Glutamatergic neuron (in vitro differentiated cells): ENCODE measurements around the gene ABHD12. TPM values are rescaled to one million over a fixed set of nuclear protein-coding genes. Genes with fewer than 3 reads are reported as not detected.
A peak's percentile ranks its signal among the peaks of the same experiment; 100 is the strongest.

Experiments
- DNase-seq: peaks from one replicate; pipeline ENCODE4 v3.0.0; 2022
- H3K27ac Mint-ChIP-seq: one replicate; pipeline ENCODE4 v1.8.0; 2020; ENCODE audit warnings: mild to moderate bottlenecking, mixed read lengths, inconsistent platforms; ENCODE audit not compliant: unreplicated experiment
- H3K27me3 Mint-ChIP-seq: one replicate; pipeline ENCODE4 v1.8.0; 2020; ENCODE audit warnings: mild to moderate bottlenecking, moderate library complexity, mixed read lengths, inconsistent platforms; ENCODE audit not compliant: unreplicated experiment
- H3K36me3 Mint-ChIP-seq: one replicate; pipeline ENCODE4 v1.8.0; 2020; ENCODE audit warnings: mild to moderate bottlenecking, mixed read lengths, inconsistent platforms; ENCODE audit not compliant: unreplicated experiment
- H3K4me1 Mint-ChIP-seq: one replicate; pipeline ENCODE4 v1.8.0; 2020; ENCODE audit warnings: mild to moderate bottlenecking, low read depth, mixed read lengths, inconsistent platforms; ENCODE audit not compliant: unreplicated experiment
- H3K4me3 Mint-ChIP-seq: one replicate; pipeline ENCODE4 v1.8.0; 2020; ENCODE audit warnings: mild to moderate bottlenecking, mixed read lengths, inconsistent platforms; ENCODE audit not compliant: unreplicated experiment
- H3K9me3 Mint-ChIP-seq: one replicate; pipeline ENCODE4 v1.8.0; 2020; ENCODE audit warnings: mild to moderate bottlenecking, moderate library complexity, mixed read lengths, inconsistent platforms; ENCODE audit not compliant: unreplicated experiment
- total RNA-seq: library from RNA; stranded (reverse); fragmentation: NEBNext Ultra II Directional; extraction: Animal tissue kit (Norgen Biotek cat#: 25700); gene quantifications from one replicate; pipeline ENCODE4 v1.2.1, GENCODE V29; 2021; ENCODE audit not compliant: unreplicated experiment
- TF ChIP-seq, protein P1 (sequence below): fragments of 200-600 bp; sonication (generic); IDR thresholded peaks from one replicate; pipeline ENCODE4 v1.5.0; 2021; ENCODE audit not compliant: partially characterized antibody, unreplicated experiment

ABHD12 gene
- total RNA-seq, 1 donor from 2014 or later: 101 TPM

GRCh38 chr20:25304025-25304549 lies 86.5 kb downstream of the ABHD12 start:
- no peaks in the 10 kb centered on the region for H3K36me3 Mint-ChIP-seq
- H3K4me1 Mint-ChIP-seq: peaks cover 4% of the 10 kb centered on the region
- no peak for DNase-seq
- TF ChIP-seq, protein P1, sequence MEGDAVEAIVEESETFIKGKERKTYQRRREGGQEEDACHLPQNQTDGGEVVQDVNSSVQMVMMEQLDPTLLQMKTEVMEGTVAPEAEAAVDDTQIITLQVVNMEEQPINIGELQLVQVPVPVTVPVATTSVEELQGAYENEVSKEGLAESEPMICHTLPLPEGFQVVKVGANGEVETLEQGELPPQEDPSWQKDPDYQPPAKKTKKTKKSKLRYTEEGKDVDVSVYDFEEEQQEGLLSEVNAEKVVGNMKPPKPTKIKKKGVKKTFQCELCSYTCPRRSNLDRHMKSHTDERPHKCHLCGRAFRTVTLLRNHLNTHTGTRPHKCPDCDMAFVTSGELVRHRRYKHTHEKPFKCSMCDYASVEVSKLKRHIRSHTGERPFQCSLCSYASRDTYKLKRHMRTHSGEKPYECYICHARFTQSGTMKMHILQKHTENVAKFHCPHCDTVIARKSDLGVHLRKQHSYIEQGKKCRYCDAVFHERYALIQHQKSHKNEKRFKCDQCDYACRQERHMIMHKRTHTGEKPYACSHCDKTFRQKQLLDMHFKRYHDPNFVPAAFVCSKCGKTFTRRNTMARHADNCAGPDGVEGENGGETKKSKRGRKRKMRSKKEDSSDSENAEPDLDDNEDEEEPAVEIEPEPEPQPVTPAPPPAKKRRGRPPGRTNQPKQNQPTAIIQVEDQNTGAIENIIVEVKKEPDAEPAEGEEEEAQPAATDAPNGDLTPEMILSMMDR: no peak
- H3K27me3 Mint-ChIP-seq: peaks cover 15% of the 10 kb centered on the region
- H3K4me3 Mint-ChIP-seq: no peak overlapping the region
- H3K27ac Mint-ChIP-seq: no peak overlapping the region
- peaks cover 18% of the 10 kb centered on the region for H3K9me3 Mint-ChIP-seq

DNA sequence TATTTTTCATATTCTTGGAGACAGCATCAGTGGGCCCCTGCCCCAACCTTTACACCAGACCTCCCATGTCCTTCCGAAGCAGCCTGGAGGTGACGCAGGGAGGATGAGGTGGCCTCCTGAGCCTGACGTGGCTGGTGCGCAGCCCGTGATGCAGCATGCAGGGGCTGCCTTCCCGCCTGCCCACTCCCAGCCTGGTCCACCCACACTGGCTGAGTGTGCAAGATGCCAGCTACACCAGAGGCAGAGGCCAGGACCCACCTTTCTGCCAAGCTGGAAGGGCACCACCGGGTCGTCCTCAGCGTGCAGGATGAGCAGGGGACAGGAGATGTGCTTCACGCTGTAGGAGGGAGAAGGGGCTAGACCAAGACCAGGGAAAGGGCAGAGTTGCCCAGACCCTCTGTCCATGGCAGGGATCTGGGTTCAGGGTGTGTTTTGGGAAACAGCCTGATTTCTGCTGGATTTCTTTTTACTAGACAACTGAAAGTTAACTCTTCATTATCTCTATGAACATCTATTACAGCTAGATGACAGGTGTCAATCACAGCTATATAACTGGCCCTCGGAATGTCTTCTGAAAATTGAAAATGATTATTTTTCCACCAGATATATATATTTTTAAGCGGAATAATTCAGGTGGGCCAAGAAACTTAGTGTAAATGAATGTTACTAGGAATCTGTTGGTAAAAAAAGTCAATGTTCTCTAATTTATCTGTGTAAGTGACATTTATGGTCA lies 87.2 kb downstream of the ABHD12 start:
- Mint-ChIP-seq H3K4me3 (no peak overlapping the region), H3K27ac (no peak overlapping the region), H3K36me3 (no peaks in the 10 kb centered on the region), H3K4me1 (peaks cover 3% of the 10 kb centered on the region), H3K27me3 (peaks cover 19% of the 10 kb centered on the region), H3K9me3 (peaks cover 20% of the 10 kb centered on the region)
- TF ChIP-seq, protein P1: no peak
- no peak for DNase-seq

GRCh38 chr20:25302596-25302995 lies 88.0 kb downstream of the ABHD12 start:
- peaks cover 26% of the 10 kb centered on the region for H3K27me3 Mint-ChIP-seq
- peaks cover 26% of the 10 kb centered on the region for H3K9me3 Mint-ChIP-seq
- peaks cover 3% of the 10 kb centered on the region for H3K4me1 Mint-ChIP-seq
- H3K27ac Mint-ChIP-seq: no peak overlapping the region
- no peak overlapping the region for H3K4me3 Mint-ChIP-seq
- no peak for DNase-seq
- TF ChIP-seq, protein P1: no peak
- H3K36me3 Mint-ChIP-seq: no peaks in the 10 kb centered on the region

DNA sequence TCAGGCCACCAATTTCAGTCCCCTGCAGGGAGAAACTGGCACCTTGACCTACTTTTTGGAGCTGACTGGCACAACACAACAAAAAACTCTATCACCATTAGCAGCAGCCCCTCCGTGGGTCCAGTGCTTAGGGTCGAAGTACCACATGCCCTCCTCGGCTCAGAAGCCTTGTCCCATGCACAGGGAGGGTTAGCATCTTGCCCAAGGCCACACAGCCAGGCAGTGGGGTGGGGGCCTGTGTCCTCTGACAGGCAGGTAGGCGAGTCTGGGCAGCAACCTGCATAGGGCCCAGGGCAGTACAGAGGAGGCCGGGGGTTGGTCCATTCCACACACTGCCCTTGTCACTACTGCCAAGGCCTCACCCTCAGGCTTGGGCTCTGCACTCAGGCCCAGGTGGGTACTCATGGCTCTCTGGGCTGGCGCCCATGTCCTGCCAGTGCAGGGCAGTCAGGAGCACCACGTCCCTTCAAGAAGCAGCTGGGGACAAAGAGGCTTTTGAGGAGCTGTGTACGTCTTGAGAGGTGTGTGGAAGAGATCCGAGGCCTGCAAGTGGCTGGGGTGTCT lies 89.2 kb downstream of the ABHD12 start:
- H3K27me3 Mint-ChIP-seq: peaks cover 25% of the 10 kb centered on the region
- no peak for DNase-seq
- TF ChIP-seq, protein P1: no peak
- H3K36me3 Mint-ChIP-seq: no peaks in the 10 kb centered on the region
- H3K9me3 Mint-ChIP-seq: peaks cover 26% of the 10 kb centered on the region
- H3K4me3 Mint-ChIP-seq: no peak overlapping the region
- H3K4me1 Mint-ChIP-seq: peaks cover 3% of the 10 kb centered on the region
- H3K27ac Mint-ChIP-seq: peak overlapping the region; percentile 23
